H1 (cell line): ENCODE data around the gene MYBPC2. TPM values are rescaled to one million over a fixed set of nuclear protein-coding genes. Genes with fewer than 3 reads are reported as not detected.

Experiments
- CTCF ChIA-PET: fragments of 300-600 bp; sonication (Branson Sonifier 250); formaldehyde crosslinking; loops from one replicate; lab custom pipeline; 2021; ENCODE audit not compliant: partially characterized antibody; lab: Charles Lee
- POLR2A ChIA-PET: fragments of 300-600 bp; sonication (Branson Sonifier 250); formaldehyde crosslinking; loops from one replicate; lab custom pipeline; 2021; ENCODE audit warnings: inconsistent platforms; ENCODE audit not compliant: partially characterized antibody; lab: Charles Lee
- DNase-seq, 2 experiments: peaks; one replicate each; pipeline versions ENCODE4 v3.0.0 to v3.0.0-alpha.2; 2010 to 2022; ENCODE audit warnings: low spot score in 2 of 2, low read depth in 1 of 2, mixed read lengths in 1 of 2
- FAIRE-seq: peaks from 2 replicates; lab custom pipeline; 2011; peaks lifted over from hg19 to GRCh38; lab: Jason Lieb, UNC
- H2AFZ ChIP-seq: 2 replicates; pipeline ENCODE4 v1.8.1; 2012; ENCODE audit warnings: low read length, inconsistent platforms
- H2AK5ac ChIP-seq: 2 replicates; pipeline ENCODE4 v1.6.1; 2013; ENCODE audit warnings: low read depth, low read length
- H2BK120ac ChIP-seq: replicated peaks from 2 replicates; pipeline ENCODE3; 2013; ENCODE audit warnings: low read depth, low read length, inconsistent platforms
- H2BK12ac ChIP-seq: 2 replicates; pipeline ENCODE4 v1.6.1; 2013; ENCODE audit warnings: low read depth, low read length
- H2BK15ac ChIP-seq: 2 replicates; pipeline ENCODE4 v1.6.1; 2013; ENCODE audit warnings: low read length
- H2BK20ac ChIP-seq: 2 replicates; pipeline ENCODE4 v1.6.1; 2013; ENCODE audit warnings: low read length
- H2BK5ac ChIP-seq: 2 replicates; pipeline ENCODE4 v1.6.1; 2013; ENCODE audit warnings: low read depth, low read length
- H3K14ac ChIP-seq: 2 replicates; pipeline ENCODE4 v1.6.1; 2013; ENCODE audit warnings: inconsistent platforms; ENCODE audit not compliant: insufficient read length
- H3K18ac ChIP-seq: 2 replicates; pipeline ENCODE4 v1.6.1; 2013; ENCODE audit warnings: low read length; ENCODE audit errors: extremely low read depth
- H3K23ac ChIP-seq: 2 replicates; pipeline ENCODE4 v1.6.1; 2013; ENCODE audit warnings: inconsistent platforms; ENCODE audit not compliant: insufficient read length
- H3K23me2 ChIP-seq: 2 replicates; pipeline ENCODE4 v1.6.1; 2013; ENCODE audit warnings: low read depth, low read length
- H3K27ac ChIP-seq: 2 replicates; pipeline ENCODE4 v1.6.1; 2011; ENCODE audit warnings: low read depth, low read length, inconsistent platforms
- H3K27me3 ChIP-seq, 4 experiments: replicated peaks in 1 of 4; 1 replicate in 1 of 4; 2 replicates in 3 of 4; pipeline versions ENCODE4 v1.6.1 to v1.8.1; 2011 to 2013; ENCODE audit warnings: low read length in 3 of 4, mild to moderate bottlenecking in 3 of 4, inconsistent platforms in 2 of 4, mixed read lengths in 2 of 4, moderate library complexity in 1 of 4; ENCODE audit not compliant: control insufficient read depth in 3 of 4, insufficient read depth in 3 of 4; ENCODE audit errors: extremely low read depth in 1 of 4
- H3K36me3 ChIP-seq, 4 experiments: 2 replicates each; pipeline versions ENCODE4 v1.6.1 to v1.8.1; 2011 to 2013; ENCODE audit warnings: mild to moderate bottlenecking in 4 of 4, low read length in 3 of 4, moderate library complexity in 2 of 4, control low read depth in 1 of 4, inconsistent platforms in 1 of 4; ENCODE audit not compliant: insufficient read depth in 4 of 4, control insufficient read depth in 2 of 4
- H3K4ac ChIP-seq: replicated peaks from 2 replicates; pipeline ENCODE3; 2013; ENCODE audit warnings: low read length, low read depth, mixed read lengths, inconsistent platforms; ENCODE audit not compliant: insufficient read length
- H3K4me1 ChIP-seq, 4 experiments: replicated peaks in 1 of 4; 1 replicate in 1 of 4; 2 replicates in 3 of 4; pipeline versions ENCODE4 v1.6.1 to v1.8.1; 2011 to 2013; ENCODE audit warnings: low read length in 3 of 4, inconsistent platforms in 2 of 4, mixed read lengths in 1 of 4; ENCODE audit not compliant: insufficient read depth in 4 of 4, control insufficient read depth in 3 of 4
- H3K4me2 ChIP-seq, 2 experiments: 2 replicates each; pipeline versions ENCODE4 v1.6.1 to v1.8.1; 2011 to 2013; ENCODE audit warnings: low read depth in 2 of 2, low read length in 2 of 2, control low read depth in 1 of 2, inconsistent platforms in 1 of 2, mild to moderate bottlenecking in 1 of 2; ENCODE audit not compliant: insufficient read depth in 1 of 2
- H3K4me3 ChIP-seq, 4 experiments: fragments of 200-600, 300-600 bp in 1 of 4; sonication (generic), shearing (Covaris generic), sonication (Bioruptor Twin) in 1 of 4; 2 replicates each; pipeline versions ENCODE4 v1.5.1 to v1.8.1; 2011 to 2016; ENCODE audit warnings: low read length in 4 of 4, low read depth in 3 of 4, control low read depth in 2 of 4, inconsistent platforms in 2 of 4, mild to moderate bottlenecking in 2 of 4, mixed read lengths in 1 of 4, moderate library complexity in 1 of 4; ENCODE audit not compliant: insufficient read depth in 2 of 4; ENCODE audit errors: extremely low read depth in 1 of 4
- H3K56ac ChIP-seq: replicated peaks from 2 replicates; pipeline ENCODE3; 2013; ENCODE audit warnings: low read depth, mild to moderate bottlenecking, mixed read lengths, low read length, inconsistent platforms; ENCODE audit not compliant: insufficient read length
- H3K79me1 ChIP-seq: 2 replicates; pipeline ENCODE4 v1.6.1; 2013; ENCODE audit warnings: low read depth, low read length, control low read depth
- H3K79me2 ChIP-seq, 2 experiments: 2 replicates each; pipeline versions ENCODE4 v1.6.1 to v1.8.1; 2012 to 2013; ENCODE audit warnings: low read length in 2 of 2, mild to moderate bottlenecking in 2 of 2, inconsistent platforms in 1 of 2; ENCODE audit not compliant: insufficient read depth in 2 of 2, control insufficient read depth in 1 of 2
- H3K9ac ChIP-seq, 4 experiments: replicated peaks in 1 of 4; 1 replicate in 1 of 4; 2 replicates in 3 of 4; pipeline versions ENCODE4 v1.6.1 to v1.8.1; 2011 to 2013; ENCODE audit warnings: low read depth in 3 of 4, low read length in 3 of 4, control low read depth in 2 of 4, mild to moderate bottlenecking in 2 of 4, moderate library complexity in 2 of 4, inconsistent platforms in 1 of 4; ENCODE audit errors: extremely low read depth in 1 of 4
- H3K9me3 ChIP-seq, 2 experiments: 2 replicates each; pipeline versions ENCODE4 v1.6.1 to v1.8.1; 2012 to 2013; ENCODE audit warnings: mild to moderate bottlenecking in 2 of 2, moderate library complexity in 2 of 2, control low read depth in 1 of 2, inconsistent platforms in 1 of 2, low read depth in 1 of 2, low read length in 1 of 2, mixed read lengths in 1 of 2; ENCODE audit not compliant: insufficient read depth in 2 of 2
- H4K20me1 ChIP-seq, 2 experiments: replicated peaks in 1 of 2; 2 replicates each; pipeline versions ENCODE3 to v1.8.1; 2011 to 2013; ENCODE audit warnings: inconsistent platforms in 2 of 2, low read length in 2 of 2, mild to moderate bottlenecking in 1 of 2; ENCODE audit not compliant: insufficient read depth in 2 of 2, control insufficient read depth in 1 of 2
- H4K5ac ChIP-seq: 2 replicates; pipeline ENCODE4 v1.6.1; 2013; ENCODE audit warnings: low read length, low read depth, mixed read lengths, inconsistent platforms; ENCODE audit not compliant: insufficient read length
- H4K8ac ChIP-seq: 2 replicates; pipeline ENCODE4 v1.8.0; 2013; ENCODE audit warnings: mild to moderate bottlenecking, moderate library complexity, low read length, inconsistent platforms; ENCODE audit not compliant: insufficient read depth; ENCODE audit errors: extremely low read depth
- H4K91ac ChIP-seq: replicated peaks from 2 replicates; pipeline ENCODE3; 2013; ENCODE audit warnings: low read length, mixed read lengths, inconsistent platforms; ENCODE audit not compliant: insufficient read length
- ATF3 ChIP-seq: IDR thresholded peaks from 2 replicates; pipeline ENCODE4 v1.6.1; 2011; ENCODE audit warnings: low read depth, mild to moderate bottlenecking, low read length; ENCODE audit not compliant: insufficient read depth
- CBX5 ChIP-seq: fragments of 300-800, 300-1000 bp; sonication (generic); IDR thresholded peaks from 2 replicates; pipeline ENCODE4 v1.7.1; 2016; ENCODE audit warnings: antibody characterized with exemption, low read length, low read depth
- EGR1 ChIP-seq: IDR thresholded peaks from 2 replicates; pipeline ENCODE4 v1.6.1; 2011; ENCODE audit warnings: low read depth, low read length, borderline replicate concordance
- EZH2 ChIP-seq: fragments of 200-600 bp; sonication (generic); IDR thresholded peaks from 2 replicates; pipeline ENCODE4 v1.7.1; 2012; ENCODE audit warnings: low read depth, mild to moderate bottlenecking, moderate library complexity, low read length, inconsistent platforms; ENCODE audit not compliant: severe bottlenecking
- GTF2F1 ChIP-seq: IDR thresholded peaks from 2 replicates; pipeline ENCODE4 v1.6.1; 2012; ENCODE audit warnings: low read depth, low read length, improper control_type of control experiment, borderline replicate concordance
- JUND ChIP-seq: IDR thresholded peaks from 2 replicates; pipeline ENCODE4 v1.6.1; 2011; ENCODE audit warnings: mild to moderate bottlenecking, improper control_type of control experiment, low read length
- RAD21 ChIP-seq, 2 experiments: IDR thresholded peaks in 1 of 2; conservative IDR thresholded peaks in 1 of 2; 2 replicates each; pipeline ENCODE4 v1.6.1; 2011; ENCODE audit warnings: low read depth in 2 of 2, low read length in 2 of 2, improper control_type of control experiment in 1 of 2, inconsistent platforms in 1 of 2, mild to moderate bottlenecking in 1 of 2, moderate library complexity in 1 of 2
- SIN3A ChIP-seq, 2 experiments: IDR thresholded peaks in 1 of 2; conservative IDR thresholded peaks in 1 of 2; 2 replicates each; pipeline ENCODE4 v1.6.1; 2011 to 2012; ENCODE audit warnings: low read length in 2 of 2, improper control_type of control experiment in 1 of 2, low read depth in 1 of 2, mild to moderate bottlenecking in 1 of 2
- SP4 ChIP-seq: IDR thresholded peaks from 2 replicates; pipeline ENCODE4 v1.6.1; 2012; ENCODE audit warnings: low read length, inconsistent platforms
- SRF ChIP-seq: IDR thresholded peaks from 2 replicates; pipeline ENCODE4 v1.6.1; 2011; ENCODE audit warnings: mild to moderate bottlenecking, low read depth, low read length, moderate library complexity
- SUZ12 ChIP-seq: fragments of 200-600 bp; sonication (generic); IDR thresholded peaks from 2 replicates; pipeline ENCODE4 v1.6.1; 2012; ENCODE audit warnings: mild to moderate bottlenecking, inconsistent platforms, low read length, moderate library complexity, mixed read lengths
- TCF12 ChIP-seq: IDR thresholded peaks from 2 replicates; pipeline ENCODE4 v1.6.1; 2011; ENCODE audit warnings: low read depth, mild to moderate bottlenecking, low read length
- TEAD4 ChIP-seq: IDR thresholded peaks from 2 replicates; pipeline ENCODE4 v1.6.1; 2012; ENCODE audit warnings: low read depth, low read length, inconsistent platforms, mixed read lengths
- WGBS, 2 experiments: shearing (Covaris generic) in 1 of 2; methylation state at CpG; one replicate each; pipeline versions ENCODE4 v1.1.6 to v1.1.7; 2013 to 2015; ENCODE audit warnings: low lambda C conversion rate in 2 of 2, mixed read lengths in 2 of 2, inconsistent platforms in 1 of 2, low coverage in 1 of 2, missing lambda C conversion rate in 1 of 2; ENCODE audit not compliant: insufficient replicate concordance in 2 of 2, insufficient coverage in 1 of 2, insufficient read length in 1 of 2; ENCODE audit errors: extremely low coverage in 1 of 2, missing lambda C conversion rate in 1 of 2; 5-methylcytosine and 5-hydroxymethylcytosine counted together
- polyA plus RNA-seq, 7 experiments: library from polyadenylated mRNA; depleted of rRNA in 3 of 7; stranded (reverse) in 5 of 7; unstranded in 2 of 7; fragments of >200 nt in 5 of 7; fragments of 200-250 nt in 2 of 7; gene quantifications; 1 replicate in 5 of 7; 2 replicates in 1 of 7; 4 replicates in 1 of 7; pipeline versions ENCODE4 v1.2.1 to v1.2.3, GENCODE V29; 2011 to 2013; ENCODE audit warnings: missing spikeins in 2 of 7, mixed read lengths in 2 of 7
- total RNA-seq: library from RNA; stranded (reverse); fragmentation: NEBNext Ultra II Directional; extraction: Animal tissue kit (Norgen Biotek cat#: 25700); gene quantifications from 2 replicates; pipeline ENCODE4 v1.2.1, GENCODE V29; 2021

MYBPC2 gene
- total and polyA plus RNA-seq, 2 of the 8 experiments (the other 6 are each of a cell fraction or from before 2014, with no cell fraction given) = 1.8 to 3.1 TPM

- H3K36me3 ChIP-seq = peaks cover 0 to 19% (median 0%) of the 10 kb centered on the region in 4 experiments; a peak in 2 of 8 replicates
- ChIA-PET POLR2A (interaction anchor here (1.2 to 1.9 kb wide), 3 partner anchors 12 to 18 kb away, joined by 4 read pairs; no protein-coding TSS in a partner anchor), CTCF (interaction anchor here (0.9 to 19.3 kb wide), 3 partner anchors 22 to 181 kb away, joined by 3 to 206 read pairs (median 3); no protein-coding TSS in a partner anchor)
- H3K27me3 ChIP-seq = peaks cover 0 to 10% (median 4%) of the 10 kb centered on the region in 4 experiments; a peak in 6 of 7 replicates
- no peaks in the 10 kb centered on the region; a peak in 1 of 4 replicates for H3K9me3 ChIP-seq
- no peak overlapping the region for H4K5ac ChIP-seq
- H3K9ac ChIP-seq = no peak overlapping the region
- no peaks in the 10 kb centered on the region for H3K79me1 ChIP-seq
- no peak overlapping the region for H3K4me2 ChIP-seq
- no peak overlapping the region for H3K27ac ChIP-seq
- no peak overlapping the region for H2BK15ac ChIP-seq
- H2BK5ac ChIP-seq = no peak overlapping the region
- no peak overlapping the region for H2AK5ac ChIP-seq
- no peak overlapping the region for H4K91ac ChIP-seq
- DNase-seq (no peak), FAIRE-seq (no peak)
- no peak overlapping the region for H3K56ac ChIP-seq
- no peak overlapping the region for H3K14ac ChIP-seq
- peaks cover 0 to 6% (median 4%) of the 10 kb centered on the region in 4 experiments; a peak in 4 of 7 replicates for H3K4me1 ChIP-seq
- H3K18ac ChIP-seq = no peak overlapping the region
- no CpG with 5 or more reads among the region's 11 CpGs for WGBS, 2 experiments
- H3K23me2 ChIP-seq = no peaks in the 10 kb centered on the region; the same call in 1 of the 2 replicates
- no peak overlapping the region for H2BK20ac ChIP-seq
- no peak overlapping the region for H3K4me3 ChIP-seq
- H2BK12ac ChIP-seq = no peak overlapping the region
- peaks cover 1 to 9% of the 10 kb centered on the region in 2 experiments for H4K20me1 ChIP-seq
- H4K8ac ChIP-seq = no peak overlapping the region
- no peak overlapping the region for H2AFZ ChIP-seq
- H3K79me2 ChIP-seq = no peaks in the 10 kb centered on the region
- H3K23ac ChIP-seq = no peak overlapping the region
- H3K4ac ChIP-seq = no peak overlapping the region
- no peak overlapping the region for H2BK120ac ChIP-seq
- TF ChIP-seq SRF (no peak), EZH2 (no peak), JUND (no peak), GTF2F1 (no peak), TCF12 (no peak), ATF3 (no peak), CBX5 (no peak), SP4 (no peak), EGR1 (no peak), SIN3A (conservative IDR thresholded peaks at IDR 0.05 in 1 of 2, IDR thresholded peaks at IDR 0.05 in 1 of 2; ENCODE audit: low read depth in 1 of 2, low read length in 2 of 2) (no peak), SUZ12 (no peak), TEAD4 (no peak), RAD21 (IDR thresholded peaks at IDR 0.05 in 1 of 2, conservative IDR thresholded peaks at IDR 0.05 in 1 of 2; ENCODE audit: low read depth in 2 of 2, low read length in 2 of 2) (no peak)
Measured at GRCh38 chr19:50515168-50515561, 82.5 kb downstream of the MYBPC2 start.
